Ramos (cell line): ENCODE data around the gene PRR9.

Source experiments
- in situ Hi-C: fragments of 300-500 bp; cut with MboI; formaldehyde crosslinking; loops from one replicate; pipeline ENCODE4 v1.14.3; 2022; ENCODE audit warnings: low sequenced_read_pairs; ENCODE audit not compliant: unreplicated experiment

The PRR9 gene

DNA sequence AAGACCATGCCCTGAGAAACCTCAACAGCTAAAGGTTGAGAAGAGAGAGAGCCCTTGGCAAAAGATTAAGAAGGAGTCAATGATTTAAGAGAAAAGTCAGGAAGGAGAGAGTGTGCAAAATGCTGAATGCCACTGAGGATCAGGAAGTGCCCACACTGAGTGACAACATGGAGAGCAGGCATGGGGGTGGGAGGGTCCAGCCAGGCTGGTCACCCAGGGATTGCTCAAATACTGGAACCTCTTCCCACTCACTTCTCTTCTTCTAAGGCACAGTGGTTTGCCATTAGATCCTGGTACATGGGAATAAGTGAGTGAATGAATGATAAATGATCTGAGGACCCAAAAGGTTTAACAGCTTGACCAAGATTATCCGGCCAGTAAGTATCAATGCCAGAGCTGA lies 11.1 kb downstream of the PRR9 start:
- in situ Hi-C loops = loop anchor here (25.0 kb wide), 1 partner anchor 566 kb away; the partner anchor contains the start of gene LCE2D

DNA sequence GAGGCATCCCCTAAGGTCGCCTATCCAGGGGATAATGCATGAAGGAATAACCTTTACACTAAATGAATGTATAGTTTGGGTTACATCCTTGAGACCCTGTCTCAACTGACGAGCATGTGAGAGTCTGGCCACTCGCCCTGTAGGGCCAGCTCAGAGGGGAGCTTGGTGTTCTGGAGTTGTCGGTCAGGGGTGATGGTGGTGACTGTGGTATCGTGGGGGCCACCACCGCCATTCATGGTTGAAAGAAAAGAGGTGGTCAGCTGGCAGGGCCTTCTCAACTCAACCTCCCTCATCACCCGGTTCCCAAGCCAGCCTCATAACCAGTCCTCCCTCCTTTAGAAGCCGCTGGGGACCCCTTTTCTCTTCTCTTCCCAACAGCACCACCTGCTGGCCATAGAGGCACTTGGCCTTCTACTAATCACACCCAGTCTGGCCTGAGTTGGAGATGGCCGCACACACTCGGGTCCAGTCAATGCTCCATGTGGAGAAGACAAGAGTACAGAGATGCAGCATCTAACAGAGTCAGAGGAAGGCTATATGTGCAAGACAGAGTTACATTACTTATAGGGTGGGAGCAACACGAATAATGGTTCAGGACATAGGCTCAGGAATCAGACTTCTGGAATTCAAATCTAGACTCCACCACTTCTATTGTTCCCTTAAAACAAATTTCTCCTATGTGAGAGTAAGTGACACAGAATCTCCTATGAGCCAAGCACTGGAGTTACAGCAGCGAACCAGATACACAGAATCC lies 11.9 kb downstream of the PRR9 start:
- in situ Hi-C loops = loop anchor here (25.0 kb wide), 1 partner anchor 567 kb away; the partner anchor contains the start of gene LCE2D

DNA sequence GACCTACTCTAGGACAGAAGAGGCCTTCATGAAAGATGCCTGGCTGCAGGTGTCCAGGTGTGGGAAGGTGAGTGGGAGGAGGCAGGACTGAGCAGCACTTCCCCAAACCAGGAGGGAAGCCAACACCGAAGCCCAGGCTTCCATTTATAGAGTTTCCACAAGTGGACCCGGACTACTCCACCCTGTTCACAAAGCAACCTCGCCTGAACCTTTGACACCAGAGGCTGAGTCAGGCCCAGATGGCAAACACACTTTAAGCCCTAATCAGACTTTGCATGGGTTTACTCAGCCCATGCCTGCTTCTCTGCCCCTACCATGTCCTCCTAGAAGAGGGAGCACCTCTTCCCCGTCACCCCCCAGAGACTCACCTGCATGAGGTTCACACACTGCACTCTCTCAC lies 14.0 kb downstream of the PRR9 start:
- in situ Hi-C loops = loop anchor here (25.0 kb wide), 1 partner anchor 569 kb away; the partner anchor contains the start of gene LCE2D

DNA sequence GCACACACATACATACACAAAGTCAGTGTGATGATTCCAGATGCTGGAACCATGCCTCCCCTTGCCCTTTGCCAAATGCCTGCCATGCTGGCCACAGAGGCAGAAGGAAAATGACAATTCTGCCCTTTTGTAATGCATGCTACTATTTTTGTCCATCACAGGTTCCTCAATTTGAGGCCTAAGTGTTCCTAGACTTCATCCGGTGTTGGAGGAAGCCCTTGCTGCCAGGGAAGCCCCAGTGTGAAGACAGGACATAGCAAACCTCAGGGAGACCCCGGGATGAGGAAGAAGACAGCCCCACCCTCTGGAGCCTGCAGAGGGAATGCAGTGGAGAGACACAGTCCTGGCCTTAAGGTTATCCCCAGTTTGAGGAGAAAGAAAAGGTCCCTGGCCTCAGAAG lies 14.4 kb downstream of the PRR9 start:
- in situ Hi-C loops = loop anchor here (25.0 kb wide), 1 partner anchor 569 kb away; the partner anchor contains the start of gene LCE2D

DNA sequence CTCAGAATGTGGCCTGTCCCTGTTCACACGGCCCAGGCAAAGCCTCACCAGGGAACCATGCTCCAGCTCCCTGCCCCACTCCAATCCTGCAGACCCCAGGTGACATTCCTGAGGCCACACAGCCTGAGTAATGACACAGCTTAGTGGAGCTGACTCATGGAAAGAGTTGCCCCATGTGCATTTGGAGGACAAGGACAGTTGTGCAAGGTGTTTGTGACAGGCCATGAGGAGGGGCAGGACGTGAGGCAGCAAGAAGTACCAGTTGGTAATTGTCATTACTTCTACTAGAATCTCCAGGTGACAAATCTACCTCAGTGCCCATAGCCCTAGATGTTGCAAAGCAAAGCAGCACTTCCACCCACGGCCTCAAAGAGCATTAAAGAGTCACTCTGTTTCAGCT lies 15.2 kb downstream of the PRR9 start:
- in situ Hi-C loops = loop anchor here (25.0 kb wide), 1 partner anchor 570 kb away; the partner anchor contains the start of gene LCE2D

DNA sequence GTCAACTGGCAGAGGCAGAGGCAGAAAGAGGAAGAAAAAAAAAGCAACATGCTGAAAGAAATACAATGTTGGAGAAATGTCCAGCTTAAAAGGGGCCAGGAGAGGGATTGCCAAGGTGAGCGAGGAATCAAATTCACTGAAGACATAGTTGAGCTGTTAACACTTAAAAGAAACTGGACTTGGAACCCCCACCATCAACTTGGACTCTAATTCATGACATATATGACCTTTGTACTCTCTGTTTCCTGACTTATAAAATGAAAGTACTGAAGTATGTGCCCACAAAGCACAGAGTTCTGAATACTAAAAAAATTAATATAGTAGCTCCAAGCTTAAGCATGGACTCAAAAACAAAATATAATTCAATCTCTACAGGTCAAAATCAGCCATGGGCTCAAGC lies 16.1 kb downstream of the PRR9 start:
- in situ Hi-C loops = loop anchor here (25.0 kb wide), 1 partner anchor 571 kb away; the partner anchor contains the start of gene LCE2D

DNA sequence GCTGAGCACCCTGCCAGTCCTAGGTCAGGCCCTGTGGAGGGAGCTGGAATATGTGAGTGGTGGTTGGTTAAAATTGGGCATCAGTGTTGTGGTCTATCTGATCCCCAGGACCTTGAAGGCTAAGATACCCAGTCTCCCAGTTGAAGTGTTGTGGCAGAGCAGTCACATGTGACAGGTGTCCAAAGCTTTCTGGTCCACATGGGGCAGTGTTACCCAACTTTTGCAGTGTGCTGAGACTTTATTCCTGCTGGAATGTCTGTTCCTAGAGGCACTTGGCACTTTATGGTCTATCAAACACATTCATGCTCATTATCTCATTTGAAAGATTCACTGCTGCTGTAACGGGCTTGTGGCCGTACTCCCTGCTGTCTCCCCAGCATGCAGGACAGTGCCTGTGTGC lies 21.1 kb downstream of the PRR9 start:
- in situ Hi-C loops = loop anchor here (25.0 kb wide), 1 partner anchor 576 kb away; the partner anchor contains the start of gene LCE2D

DNA sequence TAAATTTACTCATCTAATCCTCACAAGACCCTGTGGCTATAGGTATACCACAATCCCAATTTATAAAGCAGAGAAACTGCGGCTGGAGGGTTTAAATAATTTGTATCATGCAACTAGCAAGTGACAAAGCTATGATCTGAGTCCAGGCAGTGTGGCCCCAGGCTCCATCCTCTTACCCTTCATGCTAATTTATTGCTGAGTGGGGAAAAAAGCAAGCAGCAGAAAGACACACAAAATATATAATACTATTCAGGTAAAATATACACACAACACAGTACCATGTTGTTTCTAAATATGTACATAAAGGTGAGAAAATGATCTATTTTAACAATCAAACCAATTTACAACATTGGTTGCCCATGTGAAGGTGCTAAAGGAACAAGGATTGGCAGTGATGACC lies 24.8 kb downstream of the PRR9 start:
- in situ Hi-C loops = loop anchor here (25.0 kb wide), 1 partner anchor 580 kb away; the partner anchor contains the start of gene LCE2D

DNA sequence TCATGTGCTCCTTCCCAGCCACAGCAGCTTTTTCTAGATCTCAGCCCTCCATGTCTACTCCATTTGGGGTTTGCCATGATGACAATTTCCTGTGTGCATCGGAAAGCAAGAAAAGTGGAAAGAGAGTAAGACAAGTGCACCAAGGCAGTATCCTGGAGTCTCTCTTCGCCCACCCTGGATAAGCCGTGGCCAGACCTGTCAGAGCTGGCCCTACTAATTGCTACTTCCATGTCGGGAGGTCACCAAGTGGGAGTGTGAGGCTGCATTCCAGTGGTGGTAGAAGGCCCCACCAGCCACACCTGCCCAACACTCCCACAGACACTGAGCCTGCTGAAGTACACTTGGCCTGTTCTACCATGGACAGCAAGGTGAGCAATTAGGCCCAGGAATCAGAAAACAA lies 28.1 kb downstream of the PRR9 start:
- in situ Hi-C loops = loop anchor here (25.0 kb wide), 1 partner anchor 583 kb away; the partner anchor contains the start of gene LCE2D

DNA sequence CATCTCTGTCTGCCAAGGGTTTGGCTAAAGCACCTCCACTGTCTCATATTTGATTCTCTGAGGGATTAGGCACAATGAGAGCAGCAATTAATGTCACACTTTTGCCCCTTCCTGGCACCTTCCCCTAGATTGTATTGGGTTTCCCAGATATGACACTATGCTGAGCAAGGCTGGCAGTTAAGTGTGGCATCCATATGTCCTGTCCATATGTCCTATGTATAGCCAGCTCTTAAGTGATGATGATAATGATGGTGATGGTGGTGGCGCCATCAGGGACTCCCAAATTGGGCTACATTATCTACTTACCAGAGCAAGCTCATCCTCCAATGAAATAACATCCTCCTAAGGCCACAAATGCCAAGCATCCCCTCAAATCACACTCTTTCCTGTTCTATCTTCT lies 28.6 kb downstream of the PRR9 start:
- in situ Hi-C loops = loop anchor here (25.0 kb wide), 1 partner anchor 584 kb away; the partner anchor contains the start of gene LCE2D

DNA sequence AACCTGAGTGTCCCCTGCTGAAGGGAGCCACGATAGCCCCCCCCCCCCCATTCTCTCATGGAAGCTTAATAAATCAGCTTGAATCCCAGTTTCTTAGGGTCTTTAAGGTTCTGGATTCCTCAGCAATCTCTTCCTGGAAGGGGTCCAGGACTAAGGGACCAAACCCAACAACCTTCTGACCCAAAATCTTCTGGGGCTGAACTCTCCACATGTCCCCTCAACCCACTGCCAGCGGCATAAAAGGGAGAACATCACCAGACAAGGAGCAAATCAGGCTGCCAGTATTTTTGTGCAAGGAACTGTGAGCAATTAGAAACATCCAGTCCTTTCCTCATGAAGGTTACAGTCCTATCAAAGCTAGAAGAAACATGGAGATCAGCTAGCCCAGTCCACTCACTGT lies 29.4 kb downstream of the PRR9 start:
- in situ Hi-C loops = loop anchor here (25.0 kb wide), 1 partner anchor 585 kb away; the partner anchor contains the start of gene LCE2D

DNA sequence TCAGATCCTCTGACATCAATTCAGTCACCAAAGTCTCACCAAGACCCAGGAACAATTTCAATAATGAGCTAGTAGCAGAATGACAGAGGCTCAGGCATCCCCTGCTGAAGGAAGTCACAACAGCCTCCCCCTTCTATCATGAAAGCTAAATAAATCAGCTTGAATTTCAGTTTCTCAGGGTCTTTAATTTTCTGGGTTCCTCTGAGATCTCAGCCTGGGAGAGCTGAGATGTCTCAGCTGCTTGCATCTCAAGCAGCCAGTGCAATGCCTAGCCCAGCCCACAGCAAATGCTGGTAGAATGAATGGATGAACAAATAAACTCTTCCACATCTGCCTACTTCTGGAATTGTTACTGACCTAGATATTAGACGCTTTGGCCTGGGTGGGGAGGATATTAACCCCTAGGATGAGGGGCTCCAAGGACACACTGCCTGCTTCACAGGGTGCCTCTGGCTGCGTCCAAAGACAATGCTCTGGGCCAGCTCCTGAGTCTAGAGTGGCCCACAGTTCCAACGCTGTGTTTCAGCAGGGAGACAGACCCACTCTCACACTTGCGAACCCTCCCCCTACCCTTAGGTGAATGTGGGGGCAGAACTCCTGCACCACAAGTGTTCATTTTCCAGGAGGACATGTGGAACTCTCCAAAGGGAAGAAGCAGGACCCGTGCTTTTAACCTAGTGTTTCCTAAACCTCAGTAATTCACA lies 30.9 kb downstream of the PRR9 start:
- in situ Hi-C loops = loop anchor here (25.0 kb wide), 1 partner anchor 586 kb away; the partner anchor contains the start of gene LCE2D

DNA sequence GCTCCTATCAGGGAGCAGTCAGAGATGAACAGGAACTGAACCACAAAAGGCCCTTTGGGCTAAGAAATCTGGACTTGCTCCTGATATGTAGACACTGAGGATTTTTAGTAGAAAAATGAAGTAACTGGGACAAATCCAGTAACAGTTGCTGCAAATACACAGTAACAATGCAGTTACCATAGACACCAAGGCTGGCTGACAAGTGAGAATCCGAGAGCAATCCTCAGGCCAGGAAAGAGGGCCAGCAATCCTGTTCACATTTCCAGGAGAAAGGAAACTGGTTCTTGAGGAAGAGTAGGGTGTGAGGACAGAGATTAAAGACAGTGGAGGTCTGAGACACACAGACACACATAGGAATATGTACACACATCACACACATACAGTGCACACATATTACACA lies 32.8 kb downstream of the PRR9 start:
- in situ Hi-C loops = no loop called here

DNA sequence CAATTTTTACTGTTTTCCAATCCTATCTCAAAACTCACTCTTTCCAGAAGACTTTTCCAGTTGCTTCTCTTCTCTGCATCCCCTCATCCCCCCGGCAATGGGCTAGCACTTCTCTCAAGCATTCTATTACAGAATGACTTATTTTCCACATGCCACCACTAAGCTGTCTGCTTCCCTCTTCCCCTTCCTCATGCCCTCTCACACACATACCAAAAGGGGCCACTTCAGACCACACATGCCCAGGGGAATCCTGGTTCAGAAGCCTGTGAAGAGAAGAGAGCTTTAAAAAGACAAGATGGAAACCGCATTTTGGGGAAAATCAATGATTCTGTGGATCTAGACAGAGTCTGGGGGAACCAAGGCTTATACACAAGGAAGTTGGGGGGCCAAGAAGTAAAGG lies 33.7 kb downstream of the PRR9 start:
- in situ Hi-C loops = no loop called here

DNA sequence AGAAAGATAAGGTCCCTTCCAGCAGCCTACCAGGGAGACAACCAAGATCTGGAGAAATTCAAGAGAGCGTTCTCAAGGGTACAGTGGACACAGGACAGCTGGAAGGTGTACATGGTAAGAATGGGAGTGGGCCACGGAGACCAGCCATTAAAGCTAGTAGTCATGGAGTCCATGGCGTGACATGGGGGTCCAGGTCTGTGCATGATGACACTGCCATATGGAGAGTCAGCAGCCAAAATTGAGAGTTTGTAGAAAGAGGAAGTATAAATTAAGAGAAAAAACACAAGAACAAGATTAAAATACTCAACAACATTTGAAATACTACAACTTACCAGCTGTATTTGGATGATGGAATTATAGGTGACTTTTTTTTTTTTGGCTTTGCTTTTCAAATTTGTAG lies 34.2 kb downstream of the PRR9 start:
- in situ Hi-C loops = no loop called here

DNA sequence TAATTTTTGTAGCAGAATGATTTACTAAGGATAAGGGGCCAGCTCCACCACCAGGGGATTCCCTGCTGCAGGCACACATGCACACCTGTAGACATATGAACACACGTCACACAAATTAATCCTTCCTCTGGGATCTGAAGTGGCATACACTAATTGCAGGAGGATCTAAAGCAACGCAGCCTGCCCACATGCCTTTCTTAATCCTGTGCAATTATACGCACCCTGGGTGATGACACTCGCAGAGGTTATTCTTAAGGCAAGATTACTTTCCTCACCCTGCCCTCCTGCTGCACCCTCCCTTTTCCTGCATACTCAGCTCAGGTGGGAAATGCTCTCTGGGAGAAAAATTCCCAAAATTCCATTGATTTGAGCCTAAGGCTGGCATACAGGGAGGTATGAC lies 34.6 kb downstream of the PRR9 start:
- in situ Hi-C loops = no loop called here

DNA sequence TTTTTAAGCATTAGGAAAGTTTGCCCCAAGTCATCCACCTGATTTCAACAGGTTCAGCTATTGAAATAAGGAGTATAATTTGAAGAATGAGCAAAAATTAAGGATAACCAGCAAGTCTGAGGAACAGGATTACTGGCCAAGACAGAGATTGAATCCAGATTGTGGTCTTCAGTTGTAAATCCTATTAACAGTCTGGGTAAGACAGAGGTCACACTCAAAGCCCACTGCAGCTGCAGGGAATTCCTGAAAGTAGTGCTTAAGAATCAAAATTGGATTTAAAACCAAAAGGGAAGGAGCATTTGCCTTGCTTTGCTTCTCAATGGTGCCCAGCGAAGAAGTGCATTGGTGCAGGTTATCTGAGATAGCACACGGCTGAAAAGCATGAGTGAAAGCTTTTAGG lies 35.7 kb downstream of the PRR9 start:
- in situ Hi-C loops = no loop called here

DNA sequence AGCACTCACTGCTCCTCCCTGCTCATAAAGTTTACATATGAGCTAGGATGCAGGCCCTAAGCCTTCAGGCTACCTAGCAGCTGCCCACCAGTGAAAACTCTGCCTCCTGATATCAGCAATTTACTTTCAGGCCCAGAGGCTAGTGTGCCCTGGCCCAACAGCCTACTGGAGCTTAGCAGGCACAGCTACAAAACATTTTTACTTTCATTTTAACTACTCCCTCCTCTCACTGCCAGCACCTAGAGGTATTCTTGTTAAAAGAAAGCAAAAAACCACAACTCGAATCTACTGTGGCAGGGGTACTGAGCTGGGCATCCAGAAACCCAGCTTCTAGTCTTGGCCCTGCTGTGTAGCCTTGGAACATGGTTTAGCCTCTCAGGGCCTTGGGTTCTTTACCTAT lies 36.3 kb downstream of the PRR9 start:
- in situ Hi-C loops = no loop called here

DNA sequence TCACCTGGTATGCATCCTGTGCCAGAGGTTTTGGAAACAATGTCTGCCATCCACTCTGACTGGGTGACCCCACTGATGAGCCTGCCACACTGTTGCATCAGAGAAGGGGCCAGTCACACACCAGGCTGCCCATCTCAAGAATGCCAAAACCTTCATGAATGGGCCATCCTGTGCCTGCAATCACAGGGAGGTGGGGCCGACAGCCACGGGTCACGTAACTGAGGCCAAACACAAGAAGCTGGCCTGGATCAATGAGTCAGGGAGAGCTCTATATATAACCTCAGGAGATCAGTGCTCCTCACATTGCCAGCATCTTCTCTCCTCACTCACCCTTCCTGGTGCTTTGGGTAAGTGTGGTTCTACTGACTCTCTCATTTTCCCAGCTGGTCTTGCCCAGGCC lies 42.0 kb downstream of the PRR9 start, which contains the start of gene LORICRIN:
TSS of gene LORICRIN (plus strand) at position 301 of the 400 bp plus-strand sequence. CDS start 1,263 bp downstream, outside the sequence.
- in situ Hi-C loops = no loop called here

DNA sequence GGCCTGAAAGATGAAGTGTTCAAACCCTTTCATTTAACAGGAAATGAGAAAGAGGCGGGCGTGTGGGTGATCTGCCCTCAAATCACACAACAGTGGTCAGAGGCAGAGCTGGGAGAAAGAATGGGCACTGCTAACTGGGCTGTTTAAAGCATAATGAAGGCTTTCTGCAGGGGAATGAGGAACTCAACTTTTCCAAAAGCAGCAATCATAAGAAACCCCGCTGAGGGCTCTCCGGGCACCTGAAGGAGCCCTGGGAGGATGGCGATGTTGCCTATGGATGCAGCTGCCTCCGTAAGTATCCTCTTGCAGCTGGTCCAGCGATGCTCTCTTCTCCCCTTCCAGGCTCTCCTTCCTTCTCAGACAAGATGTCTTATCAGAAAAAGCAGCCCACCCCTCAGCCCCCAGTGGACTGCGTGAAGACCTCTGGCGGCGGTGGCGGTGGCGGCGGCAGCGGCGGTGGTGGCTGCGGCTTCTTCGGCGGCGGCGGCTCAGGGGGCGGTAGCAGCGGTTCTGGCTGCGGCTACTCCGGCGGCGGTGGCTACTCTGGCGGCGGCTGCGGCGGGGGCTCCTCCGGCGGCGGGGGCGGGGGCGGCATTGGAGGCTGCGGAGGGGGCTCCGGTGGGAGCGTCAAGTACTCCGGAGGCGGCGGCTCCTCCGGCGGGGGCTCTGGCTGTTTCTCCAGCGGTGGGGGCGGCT lies 43.3 kb downstream of the PRR9 start:
- in situ Hi-C loops = no loop called here
